COLO668 (cell line): ENCODE results near the gene DUSP14.

ENCODE experiments used
- DNase-seq: peaks from one replicate; lab custom pipeline; 2025; ENCODE audit not compliant: unreplicated experiment; lab: John Stamatoyannopoulos, UW

DUSP14 gene

DNA sequence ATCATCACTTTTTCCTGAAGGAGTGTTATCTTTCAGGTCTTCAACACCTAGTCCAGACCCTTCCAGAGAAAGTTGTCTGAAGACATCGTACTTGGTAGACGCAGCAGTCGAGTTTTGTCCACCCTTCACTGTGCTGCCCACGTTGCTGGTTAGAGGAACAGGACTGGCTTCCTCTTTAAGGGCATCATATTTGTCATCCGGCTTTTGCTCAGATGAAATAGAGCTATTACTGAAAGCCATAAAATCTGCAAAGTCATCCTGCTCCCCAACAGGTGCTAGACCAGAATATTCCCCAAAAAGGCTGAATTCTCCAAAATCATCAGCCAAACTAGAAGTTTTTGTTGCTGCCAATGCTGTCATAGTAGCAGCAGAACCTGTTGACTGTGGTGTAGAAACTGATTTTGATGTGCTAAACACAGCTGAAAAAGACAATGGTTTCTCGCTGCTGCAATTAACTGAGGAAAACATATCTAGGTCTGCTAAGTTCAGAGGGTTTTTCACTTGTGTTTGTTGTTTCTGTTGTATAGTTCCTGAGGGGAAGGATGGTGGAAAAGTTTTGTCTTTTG lies 63.8 kb downstream of the DUSP14 start:
- DNase-seq, result no peak

DNA sequence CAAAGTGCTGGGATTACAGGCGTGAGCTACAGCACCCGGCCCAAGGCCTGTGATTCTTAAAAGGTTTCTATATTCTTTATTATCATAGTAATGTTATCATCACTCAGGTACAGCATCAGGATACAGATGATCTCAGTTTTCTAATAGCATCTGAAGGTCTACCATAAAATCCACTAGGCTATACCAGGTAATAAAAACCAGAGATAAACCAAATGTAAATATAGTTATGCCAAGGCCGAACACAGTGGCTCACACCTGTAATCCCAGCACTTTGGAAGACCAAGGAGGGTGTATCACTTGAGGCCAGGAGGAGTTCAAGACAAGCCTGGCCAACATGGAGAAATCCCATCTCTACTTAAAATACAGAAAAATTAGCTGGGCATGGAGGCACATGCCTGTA lies 65.7 kb downstream of the DUSP14 start:
- DNase-seq, result no peak

DNA sequence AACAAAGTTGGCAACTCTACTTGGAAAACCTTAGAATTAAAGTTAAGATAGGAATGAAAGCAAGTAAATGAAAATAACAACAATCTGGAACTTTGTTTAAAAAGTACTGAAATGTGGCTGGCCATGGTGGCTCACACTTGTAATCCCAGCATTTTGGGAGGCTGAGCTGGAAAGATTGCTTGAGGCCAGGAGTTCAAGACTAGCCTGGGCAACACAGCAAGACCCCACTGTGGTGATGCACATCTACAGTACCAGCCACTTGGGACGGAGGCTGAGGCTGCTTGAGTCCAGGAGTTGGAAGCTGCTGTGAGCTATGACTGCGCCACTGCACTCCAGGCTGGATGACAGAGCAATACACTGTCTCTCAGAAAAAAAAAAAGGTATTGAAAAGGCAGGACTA lies 67.8 kb downstream of the DUSP14 start:
- no peak for DNase-seq

DNA sequence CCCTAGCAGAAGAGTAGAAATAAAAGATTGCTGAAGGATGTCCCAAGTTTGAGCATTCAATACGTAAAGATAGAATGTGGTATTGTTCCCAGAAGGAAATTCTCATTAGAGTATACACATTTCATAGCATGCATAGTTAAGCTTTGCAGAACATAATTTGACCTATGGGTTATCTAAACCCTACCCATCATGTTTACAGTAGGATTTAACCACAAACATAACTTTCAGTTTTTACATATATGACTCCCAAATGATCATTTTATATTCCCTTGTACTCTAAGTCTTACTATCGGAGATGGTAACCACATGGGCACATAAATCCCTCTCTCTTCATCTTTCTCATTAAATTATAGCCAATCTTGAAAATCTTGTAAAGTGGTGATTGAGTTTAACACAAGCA lies 68.6 kb downstream of the DUSP14 start:
- DNase-seq, result no peak

DNA sequence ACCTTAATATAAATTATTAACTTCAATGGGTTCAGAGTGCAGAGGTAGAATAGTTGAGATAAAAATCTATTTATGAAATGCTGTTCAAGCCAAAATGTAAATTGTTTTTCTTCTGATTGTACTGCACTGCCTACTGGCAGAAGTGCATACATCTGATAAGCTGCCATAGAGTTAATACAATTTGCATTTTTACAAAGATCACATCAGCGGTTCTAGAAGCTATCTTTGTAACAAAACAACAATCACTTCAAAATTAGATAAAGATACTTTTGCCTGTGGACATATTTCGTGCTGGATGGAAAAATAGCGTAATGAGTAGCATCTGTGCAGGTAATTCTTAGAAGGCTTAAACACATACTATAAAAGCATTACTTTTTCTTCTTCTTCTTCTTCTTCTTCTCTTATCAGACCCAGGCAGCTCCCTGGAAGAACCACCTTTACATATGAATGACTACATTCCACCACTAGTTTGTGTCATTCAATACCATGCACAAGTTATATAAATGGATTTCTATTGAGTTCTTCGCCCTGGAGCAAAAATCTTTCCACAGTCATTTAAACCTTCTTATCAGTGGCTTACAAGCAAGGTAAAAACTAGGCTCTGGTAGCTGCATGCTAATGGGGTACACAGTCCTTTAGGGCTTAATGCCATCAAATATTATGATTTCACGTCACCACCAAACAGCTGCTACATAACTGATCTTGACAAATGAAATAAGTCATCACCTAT lies 72.5 kb downstream of the DUSP14 start:
- no peak for DNase-seq
